ENCODE results near the gene C4orf50.

C4orf50 gene

GRCh38 chr4:5933996-5934831 lies 84.0 kb downstream of the C4orf50 start:
- no peak for TF ChIP-seq CTCF (IDR thresholded peaks at IDR 0.05; ENCODE audit: unreplicated experiment in 3 of 3)
- peaks cover 49% of the 10 kb centered on the region for H3K4me1 Mint-ChIP-seq
- H3K9me3 Mint-ChIP-seq, result no peaks in the 10 kb centered on the region
- H3K27ac Mint-ChIP-seq, result peak overlapping the region; percentile 78 to 89 (median 84)
- no peaks in the 10 kb centered on the region for H3K36me3 Mint-ChIP-seq (ENCODE audit: low read depth)
- peak overlapping the region in 2 of 3 experiments; percentile 5 to 13 for H3K4me3 Mint-ChIP-seq
- H3K27me3 Mint-ChIP-seq (ENCODE audit: low read depth), result peaks cover 25% of the 10 kb centered on the region

- Mint-ChIP-seq H3K9me3 (no peaks in the 10 kb centered on the region), H3K27ac (peak overlapping the region; percentile 71 to 89 (median 79)), H3K27me3 (ENCODE audit: low read depth) (peaks cover 25% of the 10 kb centered on the region), H3K4me1 (peaks cover 57% of the 10 kb centered on the region), H3K4me3 (peak overlapping the region in 1 of 3 experiments; percentile 39), H3K36me3 (ENCODE audit: low read depth) (no peaks in the 10 kb centered on the region)
- no peak for TF ChIP-seq CTCF (IDR thresholded peaks at IDR 0.05; ENCODE audit: unreplicated experiment in 3 of 3)
Measured at GRCh38 chr4:5933116-5933515, 85.1 kb downstream of the C4orf50 start.

- no peaks in the 10 kb centered on the region for H3K9me3 Mint-ChIP-seq
- no peaks in the 10 kb centered on the region for H3K36me3 Mint-ChIP-seq (ENCODE audit: low read depth)
- peaks cover 59% of the 10 kb centered on the region for H3K4me1 Mint-ChIP-seq
- peaks cover 25% of the 10 kb centered on the region for H3K27me3 Mint-ChIP-seq (ENCODE audit: low read depth)
- no peak overlapping the region for H3K4me3 Mint-ChIP-seq
- no peak for TF ChIP-seq CTCF (IDR thresholded peaks at IDR 0.05; ENCODE audit: unreplicated experiment in 3 of 3)
- H3K27ac Mint-ChIP-seq, result no peak overlapping the region
Measured at GRCh38 chr4:5932035-5932568, 86.1 kb downstream of the C4orf50 start.

- peaks cover 25% of the 10 kb centered on the region for H3K27me3 Mint-ChIP-seq (ENCODE audit: low read depth)
- H3K4me1 Mint-ChIP-seq, result peaks cover 64% of the 10 kb centered on the region
- no peaks in the 10 kb centered on the region for H3K36me3 Mint-ChIP-seq (ENCODE audit: low read depth)
- H3K9me3 Mint-ChIP-seq, result no peaks in the 10 kb centered on the region
- H3K4me3 Mint-ChIP-seq, result no peak overlapping the region
- TF ChIP-seq CTCF (IDR thresholded peaks at IDR 0.05; ENCODE audit: unreplicated experiment in 3 of 3), result no peak
- peak overlapping the region in 1 of 3 experiments; percentile 1 for H3K27ac Mint-ChIP-seq
Measured at GRCh38 chr4:5931526-5931925, 86.7 kb downstream of the C4orf50 start.

GRCh38 chr4:5930876-5931275 lies 87.4 kb downstream of the C4orf50 start:
- peaks cover 64% of the 10 kb centered on the region for H3K4me1 Mint-ChIP-seq
- no peak for TF ChIP-seq CTCF (IDR thresholded peaks at IDR 0.05; ENCODE audit: unreplicated experiment in 3 of 3)
- peaks cover 23% of the 10 kb centered on the region for H3K27me3 Mint-ChIP-seq (ENCODE audit: low read depth)
- H3K27ac Mint-ChIP-seq, result peak overlapping the region in 1 of 3 experiments; percentile 1
- H3K4me3 Mint-ChIP-seq, result no peak overlapping the region
- H3K36me3 Mint-ChIP-seq (ENCODE audit: low read depth), result no peaks in the 10 kb centered on the region
- no peaks in the 10 kb centered on the region for H3K9me3 Mint-ChIP-seq

Data from nephron (organoid).